Loucy (cell line): ENCODE results near the gene LRRC42.

Experiments used
- H2AFZ ChIP-seq: fragments of 200-600 bp; sonication (generic); 2 replicates; pipeline ENCODE4 v1.6.0; 2016; ENCODE audit warnings: antibody characterized with exemption, mild to moderate bottlenecking, low read length, moderate library complexity
- H3F3A ChIP-seq: fragments of 200-600 bp; 2 replicates; pipeline ENCODE4 v1.6.0; 2016; ENCODE audit warnings: antibody characterized with exemption, low read depth, mild to moderate bottlenecking
- H3K27me3 ChIP-seq: fragments of 200-600 bp; sonication (generic); 2 replicates; pipeline ENCODE4 v1.6.1; 2014; ENCODE audit warnings: low read length, mild to moderate bottlenecking; ENCODE audit not compliant: insufficient read depth, poor library complexity, severe bottlenecking
- H3K36me3 ChIP-seq: fragments of 200-600 bp; sonication (generic); 2 replicates; pipeline ENCODE4 v1.6.1; 2016; ENCODE audit warnings: low read length; ENCODE audit not compliant: insufficient read depth
- H3K4me1 ChIP-seq: fragments of 200-600 bp; sonication (generic); 2 replicates; pipeline ENCODE4 v1.5.1; 2014; ENCODE audit warnings: low read length, mild to moderate bottlenecking; ENCODE audit not compliant: insufficient read depth, poor library complexity, severe bottlenecking
- H3K4me2 ChIP-seq: fragments of 200-600 bp; sonication (generic); 2 replicates; pipeline ENCODE4 v1.6.0; 2014; ENCODE audit warnings: antibody characterized with exemption, low read length, low read depth, mild to moderate bottlenecking; ENCODE audit not compliant: poor library complexity, severe bottlenecking
- H3K4me3 ChIP-seq: fragments of 200-600 bp; sonication (generic); 2 replicates; pipeline ENCODE4 v1.5.1; 2014; ENCODE audit warnings: low read length, mild to moderate bottlenecking, mixed read lengths; ENCODE audit not compliant: poor library complexity, severe bottlenecking
- H3K79me2 ChIP-seq: fragments of 200-600 bp; sonication (generic); 2 replicates; pipeline ENCODE4 v1.6.1; 2014; ENCODE audit warnings: low read length; ENCODE audit not compliant: insufficient read depth
- H3K9ac ChIP-seq: fragments of 200-600 bp; sonication (generic); 2 replicates; pipeline ENCODE4 v1.6.0; 2014; ENCODE audit warnings: mild to moderate bottlenecking, low read depth, low read length, moderate library complexity; ENCODE audit not compliant: poor library complexity, severe bottlenecking
- H3K9me2 ChIP-seq: fragments of 200-600 bp; sonication (generic); replicated peaks from 2 replicates; pipeline ENCODE4 v1.6.1; 2016; ENCODE audit warnings: low read depth, low read length, mixed read lengths
- H3K9me3 ChIP-seq: fragments of 200-600 bp; sonication (generic); 2 replicates; pipeline ENCODE4 v1.6.1; 2014; ENCODE audit warnings: mild to moderate bottlenecking, antibody characterized with exemption, low read length, low read depth; ENCODE audit not compliant: insufficient read depth
- H4K20me1 ChIP-seq: fragments of 200-600 bp; sonication (generic); 2 replicates; pipeline ENCODE4 v1.6.0; 2014; ENCODE audit warnings: antibody characterized with exemption, low read length, mild to moderate bottlenecking; ENCODE audit not compliant: insufficient read depth, poor library complexity, severe bottlenecking
- CTCF ChIP-seq: fragments of 200-600 bp; sonication (generic); conservative IDR thresholded peaks from 2 replicates; pipeline ENCODE4 v1.5.1; 2014; ENCODE audit warnings: mild to moderate bottlenecking, antibody characterized with exemption, low read length
- EZH2phosphoT487 ChIP-seq: fragments of 200-600 bp; IDR thresholded peaks from 2 replicates; pipeline ENCODE4 v1.6.1; 2018; ENCODE audit warnings: antibody characterized with exemption, mild to moderate bottlenecking, moderate library complexity, borderline replicate concordance

LRRC42 gene

DNA sequence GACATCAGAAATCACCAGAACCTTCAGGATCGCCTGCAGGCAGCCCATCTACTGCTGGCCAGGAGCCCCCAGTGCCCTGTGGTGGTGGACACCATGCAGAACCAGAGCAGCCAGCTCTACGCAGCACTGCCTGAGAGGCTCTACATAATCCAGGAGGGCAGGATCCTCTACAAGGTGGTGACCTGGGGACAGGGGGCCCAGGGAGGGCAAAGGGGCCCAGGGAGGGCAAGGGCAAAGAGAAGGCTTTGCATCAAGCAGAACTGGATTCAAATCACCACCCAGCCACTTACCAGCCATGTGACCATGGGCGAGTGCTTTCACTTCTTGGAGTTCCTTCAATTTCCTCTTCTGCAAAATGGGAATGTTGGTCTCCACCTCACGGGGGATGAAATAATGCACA lies 40.0 kb upstream of the LRRC42 start:
- Histone ChIP-seq H3F3A (no peaks in the 10 kb centered on the region), H3K36me3 (no peaks in the 10 kb centered on the region), H3K9me3 (no peaks in the 10 kb centered on the region), H3K27me3 (no peaks in the 10 kb centered on the region), H3K4me2 (no peak overlapping the region), H4K20me1 (no peaks in the 10 kb centered on the region), H3K4me1 (no peaks in the 10 kb centered on the region), H3K9ac (no peak overlapping the region), H3K4me3 (no peak overlapping the region), H3K79me2 (no peaks in the 10 kb centered on the region), H2AFZ (no peak overlapping the region), H3K9me2 (no peaks in the 10 kb centered on the region)
- TF ChIP-seq CTCF (no peak), EZH2phosphoT487 (no peak)

DNA sequence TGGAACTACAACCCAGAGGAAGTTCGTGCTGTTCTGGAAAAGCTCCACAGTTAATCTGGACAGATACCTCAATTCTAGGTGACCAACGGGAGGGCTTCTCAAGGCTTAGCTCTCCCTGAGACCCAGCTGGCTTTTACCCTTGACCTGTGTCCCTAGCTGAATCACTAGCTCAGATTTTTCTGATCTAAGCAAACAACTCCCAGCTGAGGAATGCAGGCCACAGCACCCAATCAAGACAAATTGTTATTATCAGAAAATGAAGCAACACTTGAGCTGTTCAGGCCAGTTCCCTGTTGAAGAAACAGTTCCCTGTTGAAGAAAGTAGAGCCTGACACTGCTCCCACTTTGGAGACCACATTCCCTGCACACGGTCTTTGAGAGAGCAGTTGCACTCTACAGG lies 36.2 kb upstream of the LRRC42 start:
- Histone ChIP-seq H3F3A (no peaks in the 10 kb centered on the region), H3K4me1 (no peaks in the 10 kb centered on the region), H4K20me1 (no peaks in the 10 kb centered on the region), H3K36me3 (no peaks in the 10 kb centered on the region; the same call in 1 of the 2 replicates), H3K27me3 (no peaks in the 10 kb centered on the region), H3K9ac (no peak overlapping the region), H2AFZ (no peak overlapping the region), H3K4me2 (no peak overlapping the region), H3K9me3 (no peaks in the 10 kb centered on the region), H3K79me2 (no peaks in the 10 kb centered on the region), H3K9me2 (no peaks in the 10 kb centered on the region), H3K4me3 (no peak overlapping the region)
- no peak for TF ChIP-seq EZH2phosphoT487
- TF ChIP-seq CTCF: no peak

DNA sequence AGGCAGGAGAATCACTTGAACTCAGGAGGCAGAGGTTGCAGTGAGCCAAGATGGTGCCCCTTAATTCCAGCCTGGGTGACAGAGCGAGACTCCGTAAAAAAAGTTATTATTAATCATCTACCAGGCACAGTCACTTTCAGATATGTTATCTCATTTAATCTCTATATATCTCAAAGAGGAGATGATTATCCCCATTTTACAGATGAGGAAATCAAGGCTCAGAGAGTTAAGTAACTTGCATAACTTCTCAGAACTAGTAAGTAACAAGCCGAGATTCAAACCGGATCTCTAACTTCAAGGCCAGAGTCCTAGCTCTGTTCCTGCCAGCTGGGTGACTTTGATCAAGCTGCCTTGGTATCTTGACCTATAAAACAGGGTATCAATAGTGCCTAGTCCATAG lies 34.7 kb upstream of the LRRC42 start:
- H3K4me1 ChIP-seq: no peaks in the 10 kb centered on the region
- H3K9me3 ChIP-seq: no peaks in the 10 kb centered on the region
- H3K4me3 ChIP-seq: no peak overlapping the region
- H4K20me1 ChIP-seq: no peaks in the 10 kb centered on the region
- H3K9me2 ChIP-seq: no peaks in the 10 kb centered on the region
- H3K36me3 ChIP-seq: peaks cover 10% of the 10 kb centered on the region; the same call in 1 of the 2 replicates
- H3K79me2 ChIP-seq: no peaks in the 10 kb centered on the region
- H2AFZ ChIP-seq: no peak overlapping the region
- H3F3A ChIP-seq: no peaks in the 10 kb centered on the region
- TF ChIP-seq CTCF: no peak
- TF ChIP-seq EZH2phosphoT487: no peak
- no peak overlapping the region for H3K9ac ChIP-seq
- no peaks in the 10 kb centered on the region for H3K27me3 ChIP-seq
- H3K4me2 ChIP-seq: no peak overlapping the region
